HepG2 (cell line): ENCODE results near the gene NELL1. TPM values are rescaled to one million over a fixed set of nuclear protein-coding genes. Genes with fewer than 3 reads are reported as not detected.

Source experiments
- ATAC-seq: fragments of 200-7000 bp; cut with Tn5 transposase; 3 replicates; pipeline ENCODE4 v1.9.1; 2020; ENCODE audit warnings: mild to moderate bottlenecking, moderate library complexity
- BruUV-seq: library from RNA; stranded (reverse); fragments of 400-500 nt; replicated peaks from 2 replicates; lab custom pipeline; 2021; lab: Mats Ljungman, UMichigan
- CTCF ChIA-PET: fragments of 300-600 bp; formaldehyde crosslinking; extraction: SDS; loops from one replicate; lab custom pipeline; 2021; ENCODE audit warnings: low total read pairs, inconsistent platforms, low intra/inter-chr PET ratio; lab: Yijun Ruan, JAX
- POLR2A ChIA-PET: fragments of 350-600 bp; sonication (Branson Sonifier 250); formaldehyde crosslinking; loops from one replicate; lab custom pipeline; 2020; ENCODE audit warnings: antibody characterized with exemption, inconsistent platforms; lab: Yijun Ruan, JAX
- DNase-seq: peaks from one replicate; pipeline ENCODE4 v3.0.0-alpha.2; 2015; ENCODE audit warnings: low spot score
- FAIRE-seq: peaks from 3 replicates; lab custom pipeline; 2011; peaks lifted over from hg19 to GRCh38; lab: Jason Lieb, UNC
- H2AFZ ChIP-seq: one replicate; pipeline ENCODE4 v1.6.1; 2011; ENCODE audit warnings: low read length, inconsistent platforms
- H3K27ac ChIP-seq: fragments of 300-600 bp; 3 replicates; pipeline ENCODE4 v1.8.0; 2011; ENCODE audit warnings: mixed run types, mild to moderate bottlenecking, mixed read lengths, low read length, inconsistent platforms; ENCODE audit not compliant: insufficient read depth; ENCODE audit errors: extremely low read length
- H3K27me3 ChIP-seq, 2 experiments: fragments of 200-600 bp in 1 of 2; 2 replicates in 1 of 2; 3 replicates in 1 of 2; pipeline versions ENCODE4 v1.6.0 to v1.8.0; 2011; ENCODE audit warnings: low read length in 2 of 2, mild to moderate bottlenecking in 2 of 2, moderate library complexity in 2 of 2, inconsistent platforms in 1 of 2; ENCODE audit not compliant: insufficient read depth in 2 of 2, control insufficient read depth in 1 of 2
- H3K36me3 ChIP-seq, 2 experiments: fragments of 200-600 bp in 1 of 2; replicated peaks in 1 of 2; 2 replicates in 1 of 2; 3 replicates in 1 of 2; pipeline versions ENCODE4 v1.5.1 to v1.8.0; 2011; ENCODE audit warnings: low read length in 2 of 2, inconsistent platforms in 1 of 2; ENCODE audit not compliant: insufficient read depth in 2 of 2, control insufficient read depth in 1 of 2
- H3K4me1 ChIP-seq: 2 replicates; pipeline ENCODE4 v1.5.1; 2012; ENCODE audit warnings: low read length, inconsistent platforms; ENCODE audit not compliant: insufficient read depth
- H3K4me2 ChIP-seq: 2 replicates; pipeline ENCODE4 v1.6.0; 2011; ENCODE audit warnings: low read depth, low read length, inconsistent platforms
- H3K4me3 ChIP-seq, 3 experiments: fragments of 200-600 bp in 1 of 3; sonication (generic), shearing (Covaris generic) in 1 of 3; replicated peaks in 1 of 3; 2 replicates each; pipeline ENCODE4 v1.5.1; 2011 to 2016; ENCODE audit warnings: low read length in 3 of 3, inconsistent platforms in 2 of 3, low read depth in 2 of 3, mild to moderate bottlenecking in 2 of 3, control low read depth in 1 of 3, mixed read lengths in 1 of 3; ENCODE audit not compliant: insufficient read depth in 1 of 3
- H3K79me2 ChIP-seq: one replicate; pipeline ENCODE4 v1.6.1; 2011; ENCODE audit warnings: low read length, inconsistent platforms; ENCODE audit not compliant: insufficient read depth
- H3K9ac ChIP-seq: 2 replicates; pipeline ENCODE4 v1.6.0; 2011; ENCODE audit warnings: mild to moderate bottlenecking, low read depth, low read length, inconsistent platforms; ENCODE audit not compliant: insufficient read depth
- H3K9me3 ChIP-seq: 2 replicates; pipeline ENCODE4 v1.5.1; 2012; ENCODE audit warnings: mild to moderate bottlenecking, low read length
- H4K20me1 ChIP-seq: 2 replicates; pipeline ENCODE4 v1.6.0; 2011; ENCODE audit warnings: inconsistent platforms, mild to moderate bottlenecking, low read length, moderate library complexity; ENCODE audit not compliant: insufficient read depth
- ATF1 ChIP-seq: IDR thresholded peaks from 2 replicates; pipeline ENCODE4 v1.6.1; 2016; ENCODE audit warnings: mild to moderate bottlenecking, control low read depth
- ELF3 ChIP-seq: IDR thresholded peaks from 2 replicates; pipeline ENCODE4 v1.6.1; 2016; ENCODE audit warnings: missing genetic modification reagents, missing compliant biosample characterization
- FOXA3 ChIP-seq: IDR thresholded peaks from 2 replicates; pipeline ENCODE4 v1.6.1; 2016; ENCODE audit warnings: missing genetic modification reagents, missing compliant biosample characterization
- MEIS1 ChIP-seq: sonication (generic); formaldehyde crosslinking; IDR thresholded peaks from 2 replicates; pipeline ENCODE4 v1.9.0; 2021; ENCODE audit warnings: mild to moderate bottlenecking, missing genetic modification reagents, moderate library complexity, borderline replicate concordance
- PAWR ChIP-seq: sonication (generic); formaldehyde crosslinking; IDR thresholded peaks from 2 replicates; pipeline ENCODE4 v1.4.0; 2020; ENCODE audit warnings: missing genetic modification reagents, mild to moderate bottlenecking, borderline replicate concordance
- SCMH1 ChIP-seq: sonication (generic); formaldehyde crosslinking; IDR thresholded peaks from 2 replicates; pipeline ENCODE4 v1.9.0; 2021; ENCODE audit warnings: missing genetic modification reagents, mild to moderate bottlenecking, borderline replicate concordance
- SNAPC5 ChIP-seq: sonication (generic); formaldehyde crosslinking; IDR thresholded peaks from 2 replicates; pipeline ENCODE4 v1.8.1; 2023; ENCODE audit warnings: mild to moderate bottlenecking, missing genetic modification reagents, borderline replicate concordance
- ZFX ChIP-seq: sonication (generic); formaldehyde crosslinking; IDR thresholded peaks from 2 replicates; pipeline ENCODE4 v1.4.0; 2020; ENCODE audit warnings: mild to moderate bottlenecking, low read depth, missing genetic modification reagents, moderate library complexity
- ZNF20 ChIP-seq: sonication (generic); formaldehyde crosslinking; IDR thresholded peaks from 2 replicates; pipeline ENCODE4 v1.4.0; 2020; ENCODE audit warnings: mild to moderate bottlenecking, moderate library complexity, missing genetic modification reagents
- ZNF30 ChIP-seq: sonication (generic); formaldehyde crosslinking; IDR thresholded peaks from 2 replicates; pipeline ENCODE4 v1.5.0; 2020; ENCODE audit warnings: mild to moderate bottlenecking, missing genetic modification reagents
- WGBS: methylation state at CpG from one replicate; pipeline ENCODE4 v1.1.6; 2017; ENCODE audit warnings: low lambda C conversion rate; 5-methylcytosine and 5-hydroxymethylcytosine counted together
- in situ Hi-C: cut with HindIII; loops from 2 replicates; pipeline ENCODE4 v1.10.0; 2017; ENCODE audit warnings: low pct_unique_long_range_greater_than_20kb; ENCODE audit not compliant: extremely low pct_ligation_motif_present
- intact Hi-C: fragments of 100-400 bp; cut with micrococcal nuclease; formaldehyde crosslinking; loops from one replicate; pipeline ENCODE4 v1.10.0; 2022; ENCODE audit not compliant: unreplicated experiment
- polyA plus RNA-seq, 8 experiments: library from polyadenylated mRNA; depleted of rRNA in 3 of 8; stranded (reverse) in 7 of 8; unstranded in 1 of 8; fragments of >200 nt; fragmentation: Illumina TruSeq in 4 of 8; extraction: Trizol in 4 of 8; gene quantifications; 2 replicates each; pipeline versions ENCODE4 v1.2.1 to v1.2.3, GENCODE V29; 2011 to 2016; ENCODE audit warnings: low read depth in 4 of 8, missing spikeins in 1 of 8, mixed read lengths in 1 of 8; ENCODE audit not compliant: insufficient read depth in 1 of 8
- total RNA-seq, 5 experiments: library from RNA; depleted of rRNA; stranded (reverse); fragments of >200 nt; fragmentation: Illumina TruSeq; extraction: Trizol; gene quantifications; 2 replicates each; pipeline ENCODE4 v1.2.3, GENCODE V29; 2016; ENCODE audit warnings: low read depth in 1 of 5
- TF ChIP-seq, protein P1 (sequence below): sonication (generic); formaldehyde crosslinking; IDR thresholded peaks from 2 replicates; pipeline ENCODE4 v1.9.0; 2022; ENCODE audit warnings: low read depth, missing genetic modification reagents
- TF ChIP-seq, protein P2 (sequence below): sonication (generic); formaldehyde crosslinking; conservative IDR thresholded peaks from 2 replicates; pipeline ENCODE4 v1.8.0; 2022; ENCODE audit warnings: mild to moderate bottlenecking, moderate library complexity, missing genetic modification reagents

NELL1 gene
- total and polyA plus RNA-seq, 2 of the 13 experiments (the other 11 are each of a cell fraction or from before 2014, with no cell fraction given) = not detected

DNA sequence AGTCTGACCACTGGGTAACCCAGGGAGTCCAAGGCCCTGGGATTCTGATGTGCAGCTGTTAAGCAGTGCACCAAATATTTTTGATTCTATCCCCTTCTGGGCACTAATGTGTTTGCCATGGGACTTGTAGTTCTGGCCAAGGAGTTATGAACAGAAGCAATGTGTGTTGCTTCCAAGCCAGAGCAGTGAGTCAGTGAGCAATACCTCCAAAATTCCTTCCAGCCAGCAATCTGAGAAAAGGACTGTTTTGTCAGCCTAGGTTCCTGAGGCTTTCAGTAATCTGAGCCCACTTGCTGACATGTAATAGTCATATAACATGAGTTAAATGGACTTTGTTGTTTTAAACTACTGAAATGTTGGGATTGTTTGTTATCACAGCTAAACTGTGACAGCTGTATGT lies 311.4 kb downstream of the NELL1 start:
- FAIRE-seq = no peak
- Histone ChIP-seq H4K20me1 (no peaks in the 10 kb centered on the region), H3K4me1 (no peaks in the 10 kb centered on the region), H3K27ac (no peak overlapping the region), H3K4me3 (no peak overlapping the region), H3K9me3 (no peaks in the 10 kb centered on the region), H2AFZ (no peak overlapping the region), H3K4me2 (no peak overlapping the region), H3K27me3 (no peaks in the 10 kb centered on the region), H3K9ac (no peak overlapping the region), H3K36me3 (no peaks in the 10 kb centered on the region), H3K79me2 (no peaks in the 10 kb centered on the region)
- no peak for TF ChIP-seq FOXA3
- TF ChIP-seq, protein P1, sequence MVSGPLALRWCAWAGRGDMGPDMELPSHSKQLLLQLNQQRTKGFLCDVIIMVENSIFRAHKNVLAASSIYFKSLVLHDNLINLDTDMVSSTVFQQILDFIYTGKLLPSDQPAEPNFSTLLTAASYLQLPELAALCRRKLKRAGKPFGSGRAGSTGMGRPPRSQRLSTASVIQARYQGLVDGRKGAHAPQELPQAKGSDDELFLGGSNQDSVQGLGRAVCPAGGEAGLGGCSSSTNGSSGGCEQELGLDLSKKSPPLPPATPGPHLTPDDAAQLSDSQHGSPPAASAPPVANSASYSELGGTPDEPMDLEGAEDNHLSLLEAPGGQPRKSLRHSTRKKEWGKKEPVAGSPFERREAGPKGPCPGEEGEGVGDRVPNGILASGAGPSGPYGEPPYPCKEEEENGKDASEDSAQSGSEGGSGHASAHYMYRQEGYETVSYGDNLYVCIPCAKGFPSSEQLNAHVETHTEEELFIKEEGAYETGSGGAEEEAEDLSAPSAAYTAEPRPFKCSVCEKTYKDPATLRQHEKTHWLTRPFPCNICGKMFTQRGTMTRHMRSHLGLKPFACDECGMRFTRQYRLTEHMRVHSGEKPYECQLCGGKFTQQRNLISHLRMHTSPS (CRISPR knock-in tag) = no peak
- no peak for TF ChIP-seq ZNF30 (CRISPR knock-in tag)
- TF ChIP-seq SNAPC5 (CRISPR knock-in tag) = no peak
- no peak for ATAC-seq
- intact Hi-C loops (no loop called here), in situ Hi-C loops (loop anchor here (25.0 kb wide), 1 partner anchor 93 kb away; no protein-coding TSS in a partner anchor)
- BruUV-seq = no TSS peak
- no peak for DNase-seq
- ChIA-PET CTCF (no interaction called here), POLR2A (no interaction called here)

GRCh38 chr11:20990447-20990846 lies 321.1 kb downstream of the NELL1 start:
- no peak for ATAC-seq
- in situ Hi-C loops (loop anchor here (25.0 kb wide), 1 partner anchor 103 kb away; no protein-coding TSS in a partner anchor), intact Hi-C loops (no loop called here)
- H3K4me2 ChIP-seq = no peak overlapping the region
- H3K27me3 ChIP-seq = no peaks in the 10 kb centered on the region
- H3K36me3 ChIP-seq = no peaks in the 10 kb centered on the region
- no peaks in the 10 kb centered on the region for H3K79me2 ChIP-seq
- FAIRE-seq = no peak
- H2AFZ ChIP-seq = no peak overlapping the region
- no peaks in the 10 kb centered on the region for H3K9me3 ChIP-seq
- BruUV-seq = no TSS peak
- ChIA-PET POLR2A (no interaction called here), CTCF (no interaction called here)
- H3K4me3 ChIP-seq = no peak overlapping the region
- H4K20me1 ChIP-seq = no peaks in the 10 kb centered on the region
- DNase-seq = no peak
- H3K9ac ChIP-seq = no peak overlapping the region
- H3K27ac ChIP-seq = no peak overlapping the region
- H3K4me1 ChIP-seq = no peaks in the 10 kb centered on the region
- TF ChIP-seq ZNF20 (CRISPR knock-in tag) (no peak), ELF3 (CRISPR knock-in tag) (no peak), ZFX (no peak), MEIS1 (CRISPR knock-in tag) (no peak), PAWR (CRISPR knock-in tag) (no peak), SCMH1 (CRISPR knock-in tag) (no peak), ATF1 (CRISPR knock-in tag) (no peak)
- TF ChIP-seq, protein P2, sequence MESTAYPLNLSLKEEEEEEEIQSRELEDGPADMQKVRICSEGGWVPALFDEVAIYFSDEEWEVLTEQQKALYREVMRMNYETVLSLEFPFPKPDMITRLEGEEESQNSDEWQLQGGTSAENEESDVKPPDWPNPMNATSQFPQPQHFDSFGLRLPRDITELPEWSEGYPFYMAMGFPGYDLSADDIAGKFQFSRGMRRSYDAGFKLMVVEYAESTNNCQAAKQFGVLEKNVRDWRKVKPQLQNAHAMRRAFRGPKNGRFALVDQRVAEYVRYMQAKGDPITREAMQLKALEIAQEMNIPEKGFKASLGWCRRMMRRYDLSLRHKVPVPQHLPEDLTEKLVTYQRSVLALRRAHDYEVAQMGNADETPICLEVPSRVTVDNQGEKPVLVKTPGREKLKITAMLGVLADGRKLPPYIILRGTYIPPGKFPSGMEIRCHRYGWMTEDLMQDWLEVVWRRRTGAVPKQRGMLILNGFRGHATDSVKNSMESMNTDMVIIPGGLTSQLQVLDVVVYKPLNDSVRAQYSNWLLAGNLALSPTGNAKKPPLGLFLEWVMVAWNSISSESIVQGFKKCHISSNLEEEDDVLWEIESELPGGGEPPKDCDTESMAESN = no peak
- WGBS = 0% methylated on average over 1 of the region's 1 CpG
